Tongue (tissue), 2 donors: ENCODE data around the gene WT1. TPM values are rescaled to one million over a fixed set of nuclear protein-coding genes. Genes with fewer than 3 reads are reported as not detected.

Experiments used
- DNase-seq: peaks from one replicate; pipeline ENCODE4 v3.0.0-alpha.2; 2015
- total RNA-seq: library from RNA; depleted of rRNA; stranded (reverse); fragments of >200 nt; gene quantifications from one replicate; pipeline ENCODE4 v1.2.3, GENCODE V29; 2014

WT1 gene
- total RNA-seq, 1 donor from 2014 or later = not detected

DNA sequence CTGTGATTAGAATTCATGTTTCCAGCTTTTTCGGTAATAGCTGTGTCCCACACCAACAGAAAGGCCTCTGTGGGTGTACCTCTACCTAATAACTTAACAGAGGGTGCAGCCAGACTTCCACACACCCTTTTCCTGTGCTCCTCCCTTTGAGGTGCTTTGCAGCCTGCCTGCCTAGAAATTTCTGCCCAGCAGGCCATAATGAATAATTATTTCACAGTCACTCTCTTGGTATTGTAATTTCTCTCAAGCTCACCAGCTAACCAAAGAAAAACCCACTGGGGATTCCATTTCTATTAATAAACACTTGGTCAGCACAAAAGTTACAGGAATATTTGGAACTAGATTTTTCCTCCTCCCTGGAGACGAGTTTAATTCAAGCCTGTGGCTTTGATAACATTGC lies 13.3 kb downstream of the WT1 start:
- no peak for DNase-seq

GRCh38 chr11:32420937-32421901 lies 14.1 kb downstream of the WT1 start:
- DNase-seq = no peak

- no peak for DNase-seq
These were observed 15.2 kb downstream of the WT1 start for GRCh38 chr11:32420139-32420538.

DNA sequence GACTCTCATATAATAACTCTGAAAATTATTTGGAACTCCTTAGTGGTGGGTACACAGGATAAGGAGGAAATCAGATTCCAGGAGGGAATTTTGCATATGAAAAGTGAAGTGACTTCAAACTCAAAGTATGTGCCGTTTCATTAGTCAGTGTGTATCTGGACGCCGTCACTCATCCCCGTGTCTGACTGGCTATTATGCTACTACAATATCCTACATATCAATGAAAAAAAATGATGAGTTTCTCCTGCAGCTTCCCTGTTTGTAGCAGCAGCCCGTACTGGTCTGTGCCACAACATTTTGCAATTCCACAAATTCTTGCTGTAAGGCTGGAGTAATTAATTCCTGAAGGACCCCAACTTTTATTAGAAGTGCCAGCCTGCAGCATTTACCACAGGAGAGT lies 16.5 kb downstream of the WT1 start:
- DNase-seq = no peak

DNA sequence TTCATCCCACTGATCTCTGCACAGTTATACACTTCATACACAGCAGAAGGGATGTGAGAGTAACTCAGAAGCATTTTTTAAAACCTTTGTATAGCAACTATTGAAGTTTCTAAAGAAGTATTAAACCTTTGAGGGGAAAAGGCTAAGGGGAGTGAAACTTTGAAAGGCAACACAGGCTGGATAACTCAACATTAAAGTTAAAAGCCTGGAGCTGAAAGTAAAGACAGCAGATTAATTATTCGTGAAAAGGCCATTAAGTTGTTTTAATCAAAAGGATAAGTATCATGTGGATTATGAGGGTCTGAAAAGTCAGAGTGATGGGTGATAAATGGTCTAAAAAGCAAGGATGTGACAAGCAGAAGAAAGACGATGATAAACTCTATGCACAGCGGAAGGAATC lies 17.5 kb downstream of the WT1 start:
- no peak for DNase-seq

DNA sequence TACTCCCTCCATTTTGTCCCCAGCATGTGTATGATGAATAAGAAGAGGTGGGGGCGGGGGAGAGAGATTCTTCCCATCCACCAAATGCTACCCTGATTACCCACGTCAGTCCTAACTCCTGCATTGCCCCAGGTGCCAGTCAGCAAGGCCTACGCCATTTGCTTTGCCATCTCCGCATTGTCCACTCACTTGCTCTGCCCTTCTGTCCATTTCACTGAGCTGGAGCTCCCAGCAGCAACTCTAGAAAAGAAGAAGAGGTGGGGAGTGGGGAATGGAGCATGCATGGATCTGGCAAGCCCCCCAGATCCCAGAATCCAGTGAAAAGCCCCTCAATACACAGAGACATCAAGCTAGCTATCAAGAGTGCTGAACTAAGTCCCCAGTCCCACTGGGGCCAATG lies 19.0 kb downstream of the WT1 start:
- DNase-seq = no peak

- no peak for DNase-seq
These were observed 20.4 kb downstream of the WT1 start for GRCh38 chr11:32414925-32415324.

DNA sequence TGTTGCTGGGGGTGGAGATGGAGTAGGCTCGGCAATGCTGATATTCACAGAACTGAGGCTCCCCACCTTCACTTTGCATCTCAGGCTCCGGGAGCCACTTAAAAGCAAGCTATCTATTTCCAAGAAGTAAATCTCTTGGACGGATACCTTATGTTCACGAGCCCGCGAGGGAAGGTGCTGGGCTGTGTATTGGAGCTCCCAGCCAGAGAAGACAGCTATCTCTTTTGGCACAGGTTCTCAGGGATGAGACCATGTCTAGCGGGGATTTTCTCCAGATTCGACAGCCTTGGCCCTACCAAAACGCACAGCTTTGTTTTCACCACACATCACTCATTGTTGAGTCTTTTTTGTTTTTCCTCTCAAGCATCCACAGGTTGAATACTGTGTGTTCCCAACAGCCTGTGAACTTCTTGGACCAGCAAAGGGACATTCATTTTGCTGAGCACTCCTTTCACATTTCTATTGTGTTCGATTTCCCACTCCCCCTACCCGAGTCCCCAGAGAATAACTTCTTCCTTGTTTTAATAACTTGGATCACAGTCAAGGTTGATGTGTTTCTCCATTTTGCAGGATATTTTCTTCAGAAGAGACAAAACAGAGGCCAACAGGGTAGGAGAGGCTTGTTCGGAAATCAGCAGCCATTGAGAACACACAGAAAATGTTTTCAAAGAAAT lies 23.3 kb downstream of the WT1 start:
- DNase-seq = no peak

GRCh38 chr11:32405592-32405991 lies 29.7 kb downstream of the WT1 start:
- DNase-seq = no peak

- no peak for DNase-seq
These were observed 32.5 kb downstream of the WT1 start for GRCh38 chr11:32402836-32403235.

DNA sequence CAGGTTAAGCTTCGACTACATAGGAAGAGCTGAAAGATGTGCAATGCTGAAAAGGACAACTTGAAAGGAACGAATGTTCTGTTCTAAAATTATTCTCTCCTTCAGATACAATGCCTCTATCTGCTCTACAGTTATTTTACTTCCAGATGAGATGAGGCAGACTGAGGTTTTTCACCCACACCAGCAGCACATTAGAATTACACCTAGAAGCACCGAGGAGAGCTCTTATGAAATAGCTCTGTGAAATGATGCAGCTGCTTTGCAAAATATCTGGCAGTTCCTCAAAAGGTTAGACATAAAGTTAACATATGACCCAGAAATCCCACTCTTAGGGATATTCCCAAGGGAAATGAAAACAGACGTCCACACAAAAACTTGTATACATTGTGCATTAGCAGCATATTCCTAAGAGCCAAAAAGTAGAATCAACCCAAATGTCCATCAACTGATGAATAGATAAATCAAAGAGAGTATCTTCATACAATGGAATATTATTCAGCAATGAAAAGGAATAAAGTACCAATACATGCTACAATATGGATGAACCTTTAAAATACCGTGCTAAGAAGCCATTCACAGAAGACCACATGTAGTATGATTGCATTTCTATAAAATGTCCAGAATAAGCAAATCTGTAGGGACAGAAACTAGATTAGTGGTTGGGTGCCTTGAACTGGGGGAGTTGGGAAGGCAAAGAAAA lies 34.5 kb downstream of the WT1 start:
- no peak for DNase-seq

- DNase-seq = no peak
These were observed 35.1 kb downstream of the WT1 start for GRCh38 chr11:32400196-32400595.

DNA sequence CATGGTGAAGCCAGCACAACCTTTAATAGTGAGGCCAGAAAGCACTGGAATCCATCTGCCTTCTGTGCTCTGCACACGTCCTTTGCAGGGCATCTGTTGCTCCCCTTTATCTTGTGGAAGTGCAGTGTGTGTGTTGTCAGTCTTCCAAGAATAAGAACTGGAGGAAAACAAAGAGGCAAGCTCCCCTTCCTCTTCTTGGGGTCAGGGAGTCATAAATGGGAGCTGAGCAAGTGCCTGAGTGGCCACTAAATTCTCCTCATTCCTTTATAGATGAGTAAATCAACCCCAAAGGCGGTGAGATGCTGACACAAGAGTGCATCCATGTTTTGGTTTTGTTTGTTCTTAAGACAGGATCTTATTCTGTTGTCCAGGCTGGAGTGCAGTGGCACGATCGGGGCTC lies 38.3 kb downstream of the WT1 start:
- no peak for DNase-seq

DNA sequence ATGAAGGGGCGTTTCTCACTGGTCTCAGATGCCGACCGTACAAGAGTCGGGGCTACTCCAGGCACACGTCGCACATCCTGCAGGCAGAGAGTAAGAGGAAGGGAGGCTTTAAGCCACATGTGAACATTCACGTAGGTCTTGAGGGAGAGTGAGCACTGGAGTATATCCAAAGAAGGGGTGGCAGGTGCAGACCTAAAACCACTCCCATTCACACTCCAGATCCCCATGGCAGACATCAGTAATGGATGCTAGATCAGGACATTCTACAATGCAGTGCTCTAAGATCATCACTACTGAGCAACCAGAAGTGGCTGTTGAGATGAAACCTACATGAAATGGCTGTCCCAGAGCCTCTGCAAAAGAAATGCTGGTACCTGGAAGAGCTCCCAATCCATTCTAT lies 39.0 kb downstream of the WT1 start:
- DNase-seq = no peak

DNA sequence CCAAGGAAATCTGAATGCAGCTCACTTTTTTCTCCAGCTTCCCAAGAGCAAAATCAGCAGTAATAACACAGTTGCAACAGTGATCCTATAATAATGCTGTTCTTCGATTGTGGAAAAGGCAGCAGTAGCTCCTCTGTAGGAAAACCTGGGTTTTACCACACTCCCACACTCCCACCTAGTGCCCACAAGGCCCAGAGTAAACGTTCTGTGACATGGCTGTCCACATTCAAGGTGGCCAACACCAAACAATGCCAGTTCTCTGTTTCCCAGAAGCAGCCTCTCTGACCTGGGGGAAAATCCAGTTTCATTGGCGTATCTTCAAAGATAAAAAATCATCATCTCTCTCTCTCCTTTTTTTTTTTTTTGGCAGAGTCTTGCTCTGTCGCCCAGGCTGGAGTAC lies 40.2 kb downstream of the WT1 start:
- no peak for DNase-seq

DNA sequence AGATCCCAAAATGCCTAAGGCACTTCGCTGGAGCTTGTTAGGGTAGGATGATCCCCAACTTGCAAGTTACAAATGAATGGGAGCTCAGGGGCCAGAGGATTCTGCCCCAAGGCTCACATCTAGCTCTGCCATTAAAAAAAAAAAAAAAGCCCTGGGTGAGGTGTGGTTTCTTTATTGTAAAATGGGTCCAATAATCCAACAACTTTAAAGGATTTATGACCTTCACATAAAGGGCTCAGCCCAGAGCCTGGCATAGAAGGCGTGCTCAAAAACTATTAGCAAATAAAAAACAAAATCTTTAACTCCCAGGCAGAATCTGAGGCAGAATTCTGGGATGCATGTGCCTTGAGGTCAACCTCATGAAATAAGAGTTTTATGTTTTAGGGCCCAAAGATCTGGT lies 42.5 kb downstream of the WT1 start:
- DNase-seq = no peak

DNA sequence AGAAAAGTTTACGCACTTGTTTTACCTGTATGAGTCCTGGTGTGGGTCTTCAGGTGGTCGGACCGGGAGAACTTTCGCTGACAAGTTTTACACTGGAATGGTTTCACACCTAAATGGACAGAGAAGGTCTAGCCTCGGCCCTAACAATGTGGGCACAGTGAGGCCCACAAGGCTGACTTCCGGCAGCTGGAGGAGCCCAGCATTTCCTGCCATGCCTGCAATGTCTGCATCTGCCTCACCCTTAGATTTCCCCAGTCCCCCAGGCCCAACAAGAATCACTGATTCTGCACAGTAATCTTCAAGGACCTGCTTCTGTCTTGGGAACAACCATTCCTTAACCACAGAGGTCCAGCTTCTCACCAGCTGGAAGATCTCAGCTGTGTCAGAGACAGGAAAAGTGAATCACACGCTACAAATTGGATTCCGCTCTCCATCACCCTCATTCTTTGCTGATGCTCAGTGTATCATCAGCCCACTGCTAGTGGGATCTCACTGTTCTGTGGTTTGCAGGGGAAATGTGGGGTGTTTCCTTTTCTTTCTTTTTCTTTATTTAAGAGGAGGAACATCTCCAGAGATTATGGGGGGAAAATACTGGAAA lies 43.3 kb downstream of the WT1 start:
- no peak for DNase-seq

DNA sequence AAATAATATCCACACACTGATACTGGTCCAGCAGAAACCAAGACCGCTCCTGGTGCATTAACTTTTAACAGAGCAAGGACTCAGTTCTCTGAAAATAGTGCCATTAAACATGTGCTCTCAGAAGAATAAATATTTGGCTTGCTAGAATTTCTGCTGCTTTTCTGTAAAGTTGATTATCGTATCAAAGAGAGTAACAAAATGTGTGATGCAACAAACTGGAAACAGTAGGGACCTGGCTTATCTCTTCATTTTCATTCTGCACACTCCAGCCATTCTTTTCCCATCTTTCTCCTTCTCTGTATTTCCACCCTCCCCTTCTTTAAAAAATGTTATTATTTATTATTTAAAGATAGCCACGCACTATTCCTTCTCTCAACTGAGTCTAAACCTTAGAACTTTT lies 43.9 kb downstream of the WT1 start:
- DNase-seq = no peak

DNA sequence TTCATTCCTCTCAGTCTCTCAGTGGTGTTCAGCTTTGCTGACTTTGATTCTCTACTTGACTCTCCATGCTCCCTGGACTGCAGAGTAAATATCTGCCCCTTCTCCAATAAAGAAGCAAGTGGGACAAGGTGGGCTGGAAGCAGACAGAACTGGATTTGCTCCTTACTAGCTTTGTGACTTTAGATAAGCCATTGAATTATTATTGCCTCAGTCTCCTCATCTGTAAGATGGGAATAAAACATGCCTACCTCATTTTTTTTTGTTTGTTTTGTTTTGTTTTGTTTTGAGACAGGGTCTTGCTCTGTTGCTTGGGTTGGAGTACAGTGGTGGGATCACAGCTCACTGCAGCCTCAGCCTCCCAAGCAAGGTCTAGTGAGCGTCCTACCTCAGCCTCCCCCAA lies 44.6 kb downstream of the WT1 start:
- DNase-seq = no peak

DNA sequence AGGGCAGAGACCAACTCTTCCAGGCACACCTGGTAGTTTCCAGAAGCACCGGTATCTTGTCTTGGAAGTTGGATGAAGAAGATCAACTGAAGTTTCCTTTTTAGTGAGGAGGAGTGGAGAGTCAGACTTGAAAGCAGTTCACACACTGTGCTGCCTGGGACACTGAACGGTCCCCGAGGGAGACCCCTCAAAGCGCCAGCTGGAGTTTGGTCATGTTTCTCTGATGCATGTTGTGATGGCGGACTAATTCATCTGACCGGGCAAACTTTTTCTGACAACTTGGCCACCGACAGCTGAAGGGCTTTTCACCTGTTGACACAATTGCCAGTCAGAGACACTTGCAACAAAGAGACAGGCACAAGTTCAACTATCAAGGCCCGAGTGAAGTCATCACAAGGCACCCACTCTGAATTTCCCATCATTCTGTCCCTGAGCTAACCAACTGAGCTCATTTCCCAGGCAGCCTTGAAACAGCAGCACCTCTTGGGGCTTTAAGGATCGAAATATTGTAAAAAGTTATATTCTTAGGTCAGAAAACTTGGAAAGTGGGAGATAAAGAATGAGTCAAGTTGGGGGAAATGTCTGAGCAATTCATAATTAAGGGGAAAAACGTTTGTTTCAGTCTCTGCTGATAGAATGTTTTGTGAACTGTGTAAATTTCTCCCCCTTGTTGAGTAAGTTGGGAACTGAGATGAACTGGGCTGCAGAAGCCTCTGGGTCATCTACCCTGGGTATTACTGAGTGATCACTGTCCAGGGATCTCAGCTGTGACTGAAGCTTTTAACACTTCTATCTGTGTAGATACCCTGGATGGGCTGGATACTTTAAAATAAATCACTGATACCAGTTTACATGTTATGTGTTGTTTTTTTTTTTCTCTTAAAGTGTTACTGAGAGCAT lies 46.2 kb downstream of the WT1 start:
- no peak for DNase-seq

- DNase-seq = no peak
These were observed 47.0 kb downstream of the WT1 start for GRCh38 chr11:32388365-32388764.

GRCh38 chr11:32387411-32387810 lies 47.9 kb downstream of the WT1 start:
- no peak for DNase-seq
